ENCODE data around the gene PRRX2.
"Not testable (repeated sequence)": the region's sequence is repeated elsewhere in the genome, so short reads cannot be mapped to it uniquely, and the experiment has no call there.

PRRX2 gene

GRCh38 chr9:129762370-129762984 is 97.0 kb downstream of the PRRX2 start:
- not testable (repeated sequence) for DNase-seq

GRCh38 chr9:129762985-129763926 is 97.8 kb downstream of the PRRX2 start:
- no peak for DNase-seq

- no peak for DNase-seq
Observed at GRCh38 chr9:129765764-129766317, 100.4 kb downstream of the PRRX2 start.

DNA sequence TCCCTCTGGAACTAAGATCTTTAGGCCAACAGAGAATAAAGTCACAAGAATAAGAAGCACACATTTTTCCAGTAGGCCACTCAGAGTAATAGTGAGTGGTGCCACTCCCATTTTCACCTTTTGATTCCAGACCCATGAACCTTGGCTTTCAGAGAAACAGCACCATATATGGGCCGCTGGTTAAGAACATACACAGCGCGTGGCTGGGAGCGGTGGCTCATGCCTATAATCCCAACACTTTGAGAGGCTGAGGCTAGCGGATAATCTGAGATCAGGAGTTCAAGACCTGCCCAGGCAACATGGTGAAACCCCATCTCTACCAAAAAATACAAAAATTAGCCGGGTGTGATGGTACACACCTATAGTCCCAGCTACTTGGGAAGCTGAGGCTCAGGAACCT is 103.0 kb downstream of the PRRX2 start:
- DNase-seq, result no peak

DNA sequence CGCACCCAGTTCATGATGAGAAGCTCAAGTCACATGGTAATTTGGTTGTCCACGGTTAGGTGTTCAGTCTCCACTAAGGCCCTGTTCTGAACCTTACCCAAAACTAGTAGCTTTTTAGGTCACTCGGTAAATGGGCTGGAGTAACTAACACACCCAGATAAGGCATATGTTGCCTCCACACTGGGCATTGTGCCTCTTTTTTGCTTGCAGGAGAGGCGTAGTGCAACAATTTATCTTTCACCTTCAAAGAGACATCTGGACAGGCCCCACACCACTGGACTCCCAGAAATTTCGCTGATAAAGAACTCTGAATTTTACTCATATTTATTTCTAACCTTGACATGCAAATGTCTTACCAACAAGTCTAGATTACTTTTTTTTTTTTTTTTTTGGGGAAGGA is 104.2 kb downstream of the PRRX2 start:
- DNase-seq, result no peak

- no peak for DNase-seq
Observed at GRCh38 chr9:129770741-129771140, 105.3 kb downstream of the PRRX2 start.
